ENCODE measurements around the gene KIAA1217. TPM values are rescaled to one million over a fixed set of nuclear protein-coding genes. Genes with fewer than 3 reads are reported as not detected.
"Not testable (repeated sequence)": the region's sequence is repeated elsewhere in the genome, so short reads cannot be mapped to it uniquely, and the experiment has no call there.

KIAA1217 gene
- total and polyA plus RNA-seq, 12 donors: 6.9 to 49.5 (median 38.4) TPM

DNA sequence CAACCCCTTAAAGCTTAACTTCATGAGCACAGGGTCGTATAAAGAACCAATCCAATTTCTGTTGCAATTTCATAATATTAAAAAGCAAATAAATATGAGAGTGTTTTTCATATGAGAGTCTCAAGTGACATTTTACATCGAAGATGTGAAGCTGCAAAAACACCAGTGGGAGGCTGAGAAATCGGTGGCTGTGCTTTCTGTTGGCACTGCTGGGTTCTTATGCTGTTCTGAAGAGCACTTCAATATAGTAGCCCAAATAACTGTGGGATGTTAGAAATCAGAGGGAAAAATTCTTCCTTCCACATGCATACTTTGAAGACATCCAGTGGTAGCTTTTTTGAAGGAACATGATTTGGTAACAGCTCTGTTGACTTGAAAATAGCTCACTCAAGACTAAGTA is 269.0 kb downstream of the KIAA1217 start:
- Histone ChIP-seq H3K27ac (no peak overlapping the region), H3K9me3 (peaks cover 0 to 2% (median 0%) of the 10 kb centered on the region in 11 donors), H3K4me3 (no peak overlapping the region), H3K36me3 (peaks cover 0 to 45% (median 11%) of the 10 kb centered on the region in 9 donors), H3K27me3 (no peaks in the 10 kb centered on the region), H3K4me1 (peaks cover 0 to 4% (median 0%) of the 10 kb centered on the region in 9 donors)
- DNase-seq (no peak), ATAC-seq (no peak)
- intact Hi-C loops (cut with DNase I): no loop called here
- TF ChIP-seq CTCF (IDR thresholded peaks at IDR 0.05): no peak
- WGBS, 2 donors: 96 to 98% methylated on average over 3 of the region's 3 CpGs

- H3K27ac ChIP-seq: no peak overlapping the region
- WGBS, 2 donors: 75 to 77% methylated on average over 4 of the region's 4 CpGs
- intact Hi-C loops (cut with DNase I): no loop called here
- no peaks in the 10 kb centered on the region for H3K9me3 ChIP-seq
- peaks cover 0 to 19% (median 4%) of the 10 kb centered on the region in 9 donors for H3K4me1 ChIP-seq
- H3K4me3 ChIP-seq: no peak overlapping the region
- peaks cover 0 to 31% (median 0%) of the 10 kb centered on the region in 9 donors for H3K36me3 ChIP-seq
- no peak for TF ChIP-seq CTCF (IDR thresholded peaks at IDR 0.05)
- ATAC-seq (no peak), DNase-seq (no peak)
- no peaks in the 10 kb centered on the region for H3K27me3 ChIP-seq
These were observed 270.9 kb downstream of the KIAA1217 start for GRCh38 chr10:24479806-24480205.

DNA sequence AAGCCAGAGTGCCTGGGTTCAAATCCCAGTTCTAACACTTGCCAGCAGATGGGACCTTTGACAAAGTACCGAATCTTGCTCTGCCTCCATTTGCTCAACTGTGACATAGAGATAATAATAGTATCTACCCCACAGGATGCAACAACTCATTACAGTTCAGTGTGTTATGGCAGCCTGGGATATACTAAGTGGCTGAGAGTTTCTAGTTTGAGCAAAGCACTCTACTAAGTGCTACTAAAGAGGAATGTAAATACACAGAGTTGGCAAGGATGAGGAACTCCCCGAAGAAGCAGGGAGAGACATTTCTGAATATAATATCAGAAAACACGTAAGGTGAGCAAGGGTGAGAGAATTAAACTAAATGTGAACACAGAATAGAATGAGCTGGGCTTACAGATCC is 271.5 kb downstream of the KIAA1217 start:
- H3K9me3 ChIP-seq: no peaks in the 10 kb centered on the region
- TF ChIP-seq CTCF (IDR thresholded peaks at IDR 0.05): no peak
- H3K27me3 ChIP-seq: no peaks in the 10 kb centered on the region
- no peak overlapping the region for H3K27ac ChIP-seq
- ATAC-seq: no peak
- no peak for DNase-seq
- H3K4me3 ChIP-seq: no peak overlapping the region
- peaks cover 0 to 26% (median 6%) of the 10 kb centered on the region in 9 donors for H3K4me1 ChIP-seq
- H3K36me3 ChIP-seq: peaks cover 0 to 26% (median 0%) of the 10 kb centered on the region in 9 donors
- intact Hi-C loops (cut with DNase I): no loop called here
- 93 to 96% methylated on average over 3 of the region's 3 CpGs for WGBS, 2 donors

- no peak for TF ChIP-seq CTCF (IDR thresholded peaks at IDR 0.05)
- ATAC-seq: no peak
- Histone ChIP-seq H3K27ac (no peak overlapping the region), H3K4me3 (no peak overlapping the region), H3K27me3 (no peaks in the 10 kb centered on the region), H3K4me1 (peaks cover 0 to 30% (median 6%) of the 10 kb centered on the region in 9 donors), H3K9me3 (no peaks in the 10 kb centered on the region), H3K36me3 (peaks cover 0 to 28% (median 0%) of the 10 kb centered on the region in 9 donors)
- DNase-seq: no peak
- intact Hi-C loops (cut with DNase I): no loop called here
- WGBS, 2 donors: 81 to 83% methylated on average over 6 of the region's 6 CpGs
These were observed 272.3 kb downstream of the KIAA1217 start for GRCh38 chr10:24481241-24481640.

- H3K4me3 ChIP-seq; H3K27me3 ChIP-seq; H3K27ac ChIP-seq; intact Hi-C loops (cut with DNase I); ATAC-seq; H3K9me3 ChIP-seq; DNase-seq: not testable (repeated sequence)
- Histone ChIP-seq H3K4me1 (peaks cover 0 to 30% (median 6%) of the 10 kb centered on the region in 9 donors), H3K36me3 (peaks cover 0 to 30% (median 0%) of the 10 kb centered on the region in 9 donors)
These were observed 273.8 kb downstream of the KIAA1217 start for GRCh38 chr10:24482713-24483112.

Measured in heart right ventricle (tissue), 16 donors.